Muscle of arm (tissue), 12 donors: ENCODE measurements around the gene HBS1L. TPM values are rescaled to one million over a fixed set of nuclear protein-coding genes. Genes with fewer than 3 reads are reported as not detected.
"Not testable (repeated sequence)": the region's sequence is repeated elsewhere in the genome, so short reads cannot be mapped to it uniquely, and the experiment has no call there.

Source experiments
- DNase-seq: peaks from one replicate; pipeline ENCODE4 v3.0.0-alpha.2; 2013
- polyA plus RNA-seq, 12 donors: library from polyadenylated mRNA; unstranded; fragments of 120-200 nt; gene quantifications; one replicate each; pipeline ENCODE4 v1.2.1, GENCODE V29; 2013; ENCODE audit not compliant: insufficient read length in 12 of 12

The HBS1L gene
- polyA plus RNA-seq, 12 donors, result 36.3 to 56.5 (median 52.0) TPM; not detected in 1

DNA sequence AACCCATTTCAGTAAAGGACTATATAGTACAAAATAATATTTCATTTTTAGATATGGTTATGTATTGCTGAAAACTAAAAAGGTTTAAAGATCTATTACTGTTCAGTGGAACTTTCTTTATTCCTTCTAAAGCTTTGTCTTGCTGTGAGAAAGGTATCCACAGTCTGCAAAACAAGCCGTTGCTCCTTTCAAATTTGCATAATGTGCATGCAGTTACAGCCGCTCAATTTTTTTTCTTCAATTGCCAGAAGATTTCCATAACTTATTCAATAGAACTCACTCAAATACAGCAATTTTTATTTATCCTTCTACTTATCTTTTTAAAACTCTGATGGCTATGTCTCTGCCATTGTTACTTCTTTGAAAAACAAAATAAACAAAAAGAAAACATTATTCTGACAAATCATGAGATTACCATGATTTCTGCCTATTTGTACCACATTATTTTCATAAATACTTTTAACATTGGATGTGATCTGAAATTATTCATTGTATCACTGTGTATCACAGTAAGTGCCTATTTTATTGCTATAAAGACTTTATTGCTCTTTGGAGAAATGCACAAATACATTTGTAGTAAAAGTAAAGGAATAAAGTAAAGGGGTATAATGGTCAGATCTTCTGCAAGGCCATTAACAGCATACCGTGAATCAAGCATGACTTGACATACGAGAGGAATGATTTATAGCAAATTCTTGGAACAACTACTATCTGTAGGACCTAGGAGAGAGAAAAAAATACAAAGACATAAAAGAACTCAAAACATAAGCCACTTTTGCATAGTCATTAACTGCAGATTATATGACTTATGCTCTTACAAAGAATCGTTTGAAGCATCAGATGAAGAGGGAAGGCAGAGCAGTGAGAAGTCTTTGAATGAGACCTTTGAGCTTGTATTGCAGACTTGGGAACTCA, 29.6 kb upstream of the HBS1L start:
- DNase-seq, result no peak

DNA sequence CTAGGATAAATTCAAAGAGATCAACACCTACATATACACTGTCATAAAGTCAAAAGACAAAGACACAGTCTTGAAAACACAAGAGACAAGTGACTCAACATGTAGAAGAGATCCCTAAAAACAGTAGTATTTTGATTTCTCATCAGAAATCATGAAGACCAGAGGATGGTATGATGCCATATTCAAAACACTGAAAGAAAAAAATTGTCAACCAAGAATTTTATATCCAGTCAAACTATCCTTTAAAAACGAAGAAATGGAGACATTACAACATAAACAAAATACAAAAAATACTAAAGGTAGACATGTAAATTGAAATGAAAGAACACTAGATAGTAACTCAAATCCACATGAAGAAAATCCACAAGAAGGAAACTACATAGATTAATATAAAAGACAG, 27.3 kb upstream of the HBS1L start:
- no peak for DNase-seq

DNA sequence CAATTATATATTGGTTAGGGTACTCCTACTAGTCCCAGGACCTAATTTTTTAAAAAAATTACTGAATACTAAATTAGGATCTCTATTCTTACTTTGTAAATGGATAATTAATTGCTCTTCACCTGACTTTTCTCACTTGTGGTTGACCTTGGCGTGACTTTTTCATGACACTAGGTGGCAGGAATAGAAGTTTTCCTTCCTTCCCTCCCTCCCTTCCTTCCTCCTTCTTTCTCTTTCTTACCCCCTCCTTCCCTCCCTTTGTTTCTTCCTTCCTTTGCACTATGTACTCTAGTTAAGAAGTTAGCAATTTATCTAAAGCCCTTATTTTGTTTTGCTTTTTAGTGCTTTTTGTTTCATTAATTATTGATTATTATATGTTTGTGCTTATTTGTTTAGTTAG, 20.4 kb upstream of the HBS1L start:
- DNase-seq, result no peak

DNA sequence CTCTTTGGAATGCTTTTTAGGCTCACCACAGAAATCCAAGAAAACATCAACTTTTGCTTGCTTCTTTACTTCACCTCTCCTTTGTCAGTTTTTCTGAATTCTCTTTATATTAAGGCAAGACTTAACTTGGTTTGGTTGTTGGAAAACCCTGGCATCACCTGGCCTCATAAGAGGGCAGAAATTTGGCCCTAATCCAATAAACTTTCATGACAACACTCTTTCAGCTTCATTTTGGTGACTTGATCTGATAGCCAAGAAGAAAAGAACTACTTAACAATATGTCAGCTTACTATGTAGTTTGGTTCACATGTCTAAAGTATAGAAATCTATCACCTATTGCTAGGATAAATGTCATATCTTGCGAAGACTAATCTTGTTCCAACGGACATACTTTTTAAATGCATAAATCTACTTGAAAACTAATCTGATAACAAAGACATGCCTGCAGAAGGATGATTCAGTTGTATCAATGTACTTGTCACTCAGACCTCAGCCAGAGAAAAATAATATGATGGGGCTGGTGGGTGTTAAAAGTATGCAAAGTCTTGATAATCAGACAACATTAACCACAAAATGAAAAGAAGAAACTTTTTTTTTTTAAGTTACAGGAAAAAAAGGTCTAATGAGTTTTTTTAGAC, 19.3 kb upstream of the HBS1L start:
- no peak for DNase-seq

DNA sequence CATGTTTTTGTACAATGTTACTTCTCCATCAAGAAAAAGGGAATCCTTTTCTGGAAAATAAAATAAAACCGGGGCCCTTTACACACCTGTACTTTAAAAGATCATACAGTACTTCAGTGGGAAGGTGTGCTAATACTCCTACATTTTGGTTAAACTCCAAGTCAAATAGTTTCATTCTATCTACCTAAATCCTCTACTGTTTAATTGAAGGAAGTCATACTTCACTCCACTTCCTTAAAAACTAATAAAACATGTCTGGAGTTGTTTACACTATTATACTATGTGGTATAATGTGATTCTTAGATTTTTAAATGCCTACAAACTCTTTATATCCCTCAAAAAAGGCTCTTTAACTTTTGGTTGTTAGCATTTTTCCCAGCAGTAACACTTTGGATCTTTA, 18.6 kb upstream of the HBS1L start:
- no peak for DNase-seq

DNA sequence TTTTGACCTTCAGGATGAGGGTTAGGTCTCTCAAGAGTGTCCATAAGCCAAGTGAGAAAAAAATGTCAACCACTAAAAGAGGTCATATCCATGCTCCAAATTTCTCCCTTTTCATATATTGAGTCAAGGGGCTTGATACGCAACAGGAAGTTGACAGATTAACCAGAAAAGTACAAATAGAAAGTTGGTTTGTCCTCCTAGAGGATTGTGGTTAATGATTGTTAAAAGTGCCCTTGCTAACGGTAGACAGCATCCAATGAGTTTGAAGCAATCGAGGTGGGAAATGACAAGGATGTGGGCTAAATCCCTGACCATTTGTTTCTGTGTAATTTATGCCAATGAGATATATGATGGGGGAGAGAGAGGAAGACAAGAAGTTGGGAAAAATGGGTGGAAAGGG, 18.1 kb upstream of the HBS1L start:
- DNase-seq, result no peak

DNA sequence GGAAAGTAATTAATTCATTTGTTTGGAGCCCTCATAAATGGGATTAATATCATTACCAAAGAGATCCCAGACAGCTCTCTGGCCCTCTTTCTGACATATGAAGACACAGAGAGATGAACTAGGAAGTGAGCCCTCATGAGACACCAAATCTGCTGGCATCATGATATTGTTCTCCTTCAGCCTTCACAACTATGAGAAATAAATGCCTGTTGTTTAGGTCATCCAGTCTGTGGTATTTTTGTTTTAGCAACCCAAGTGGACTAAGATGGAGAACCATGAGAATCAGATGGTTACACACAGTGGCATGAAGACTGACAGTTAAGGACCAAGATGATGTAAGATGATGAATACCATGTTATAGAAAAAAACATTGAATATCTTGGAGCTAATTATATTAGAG, 16.9 kb upstream of the HBS1L start:
- DNase-seq, result no peak

DNA sequence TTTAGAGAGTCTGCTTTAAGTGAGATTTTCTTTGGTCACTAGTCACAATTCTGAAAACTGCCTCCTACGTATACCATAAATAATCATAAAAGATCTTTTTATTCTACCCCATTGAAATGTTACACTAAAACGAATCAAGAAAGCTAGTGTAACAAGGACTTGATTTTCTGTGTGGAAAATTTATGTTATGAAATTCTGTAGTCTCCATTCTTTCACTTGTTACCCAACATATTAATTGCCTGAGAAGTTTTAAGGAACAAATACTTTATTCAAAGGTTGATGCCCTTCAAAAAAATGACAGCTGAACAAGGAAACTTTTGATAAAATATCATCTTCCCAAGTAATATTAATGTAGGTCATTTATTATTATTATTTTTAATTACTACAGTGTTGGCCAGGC, 13.3 kb upstream of the HBS1L start:
- no peak for DNase-seq

DNA sequence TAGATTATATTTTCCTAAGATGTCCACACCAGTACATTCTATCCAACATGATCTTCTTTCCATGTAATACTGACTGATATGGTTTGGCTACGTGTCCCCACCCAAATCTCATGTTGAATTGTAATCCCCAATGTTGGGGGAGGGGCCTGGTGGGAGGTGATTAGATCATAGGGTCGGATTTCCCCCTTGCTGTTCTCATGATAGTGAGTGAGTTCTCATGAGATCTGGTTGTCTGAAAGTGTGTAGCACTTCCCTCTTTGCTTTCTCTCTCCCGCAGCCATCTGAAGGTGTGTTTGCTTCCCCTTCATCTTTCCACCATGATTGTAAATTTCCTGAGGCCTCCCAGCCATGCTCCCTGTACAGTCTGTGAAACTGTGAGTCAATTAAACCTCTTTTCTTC, 12.2 kb upstream of the HBS1L start:
- no peak for DNase-seq

DNA sequence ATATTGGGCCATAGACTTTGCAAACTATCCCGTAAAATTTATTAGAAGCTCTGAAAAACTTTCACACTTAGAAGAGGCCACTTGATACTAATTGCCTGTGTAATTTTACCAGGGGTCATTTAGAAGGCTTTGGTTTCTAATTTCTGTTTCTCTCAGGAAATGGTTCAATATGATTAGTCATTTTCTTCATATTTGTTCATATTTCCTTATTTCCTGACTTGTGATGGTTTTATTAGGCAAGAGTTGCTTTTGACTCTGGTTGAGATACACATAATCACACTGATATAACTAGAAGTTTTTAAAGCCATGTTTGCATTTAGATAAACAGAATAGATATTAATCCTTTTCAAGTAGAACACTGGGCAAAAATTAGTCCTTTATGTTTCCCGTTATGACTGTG, 11.8 kb upstream of the HBS1L start:
- no peak for DNase-seq

DNA sequence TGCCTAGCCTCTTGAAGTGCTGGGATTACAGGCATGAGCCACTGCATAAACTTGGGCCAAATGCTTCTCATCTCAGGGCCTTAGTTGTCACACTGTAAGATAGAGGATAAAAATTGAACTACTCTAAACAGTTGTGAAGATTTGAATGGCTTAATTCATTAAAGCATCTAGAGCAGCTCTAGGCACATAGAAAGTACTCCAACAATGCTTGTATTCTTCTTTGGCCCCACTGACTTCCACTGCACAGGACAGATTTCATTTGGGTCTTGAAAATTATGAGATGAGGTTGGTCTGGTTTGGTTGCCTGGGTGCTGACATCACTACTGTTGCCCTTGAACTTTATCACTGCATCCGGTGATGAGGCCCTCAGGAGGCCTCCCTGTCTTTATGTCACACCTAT, 10.0 kb upstream of the HBS1L start:
- no peak for DNase-seq

DNA sequence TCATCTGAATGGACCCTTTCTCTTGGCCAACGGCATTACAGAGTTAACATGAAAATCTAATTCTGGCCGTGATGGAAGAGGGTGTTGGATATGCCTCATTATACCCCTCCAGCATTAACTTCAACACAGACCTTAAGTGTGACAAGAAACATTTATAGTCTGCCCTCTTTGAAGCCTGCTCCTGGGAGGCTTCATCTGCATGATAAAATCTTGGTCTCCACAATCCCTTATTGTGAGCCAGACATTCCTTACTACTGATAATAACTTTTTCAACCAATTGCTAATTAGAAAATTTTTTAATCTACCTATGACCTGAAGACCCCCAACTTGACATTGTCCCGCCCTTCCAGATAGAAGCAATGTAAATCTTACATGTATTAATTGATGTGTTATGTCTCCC, 9.3 kb upstream of the HBS1L start:
- DNase-seq, result no peak

DNA sequence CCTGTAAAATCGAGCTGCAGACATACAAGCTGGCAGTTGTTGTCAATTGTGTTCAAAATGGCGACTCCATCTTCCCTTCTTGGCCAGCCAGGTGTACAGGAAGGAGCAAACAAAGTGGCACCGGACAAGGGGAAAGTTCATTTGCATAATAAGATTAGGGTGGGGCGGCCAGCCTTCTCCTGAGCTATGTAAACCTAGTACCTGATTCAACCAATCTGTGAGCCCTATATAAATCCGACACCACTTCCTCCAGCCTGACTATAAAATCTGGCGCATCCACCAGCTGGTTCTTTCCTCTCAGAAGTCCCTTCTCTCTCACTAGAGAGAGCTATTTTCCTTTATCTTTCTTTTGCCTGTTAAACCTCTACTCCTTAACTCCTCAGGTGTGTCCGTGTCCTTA, 8.1 kb upstream of the HBS1L start:
- DNase-seq, result no peak

DNA sequence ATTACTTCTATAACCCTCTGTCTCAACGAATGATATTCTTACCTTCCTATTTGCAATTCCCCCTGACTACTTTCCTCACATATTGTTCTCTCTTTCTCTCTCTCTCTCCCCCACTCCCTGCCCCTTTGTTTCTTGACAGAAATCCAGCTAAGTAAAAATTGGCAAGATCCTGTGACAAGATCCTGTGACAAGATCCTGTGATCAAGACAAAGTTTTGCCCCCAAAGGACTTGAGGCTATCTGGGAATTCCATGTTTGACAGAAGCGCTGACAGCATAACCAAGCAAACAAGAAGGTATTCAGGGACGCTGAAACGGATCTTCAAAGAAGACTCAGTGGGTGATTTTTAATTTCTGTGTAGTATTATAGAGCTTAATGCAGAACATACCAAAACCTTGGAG, 5.5 kb upstream of the HBS1L start:
- no peak for DNase-seq

DNA sequence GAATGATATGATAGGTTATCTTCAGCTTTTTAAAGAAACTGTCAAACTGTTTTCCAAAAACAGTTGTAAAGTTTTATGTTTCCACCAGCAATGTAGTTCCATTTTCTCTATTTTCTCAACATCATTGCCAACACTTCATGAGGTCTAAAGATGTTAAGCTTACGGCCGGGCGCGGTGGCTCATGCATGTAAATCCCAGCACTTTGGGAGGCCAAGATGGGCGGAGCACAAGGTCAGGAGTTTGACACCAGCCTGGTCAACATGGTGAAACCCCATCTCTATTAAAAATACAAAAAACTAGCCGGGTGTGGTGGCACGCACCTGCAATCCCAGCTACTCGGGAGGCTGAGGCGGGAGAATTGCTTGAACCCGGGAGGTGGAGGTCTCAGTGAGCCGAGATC, 3.7 kb upstream of the HBS1L start:
- not testable (repeated sequence) for DNase-seq

DNA sequence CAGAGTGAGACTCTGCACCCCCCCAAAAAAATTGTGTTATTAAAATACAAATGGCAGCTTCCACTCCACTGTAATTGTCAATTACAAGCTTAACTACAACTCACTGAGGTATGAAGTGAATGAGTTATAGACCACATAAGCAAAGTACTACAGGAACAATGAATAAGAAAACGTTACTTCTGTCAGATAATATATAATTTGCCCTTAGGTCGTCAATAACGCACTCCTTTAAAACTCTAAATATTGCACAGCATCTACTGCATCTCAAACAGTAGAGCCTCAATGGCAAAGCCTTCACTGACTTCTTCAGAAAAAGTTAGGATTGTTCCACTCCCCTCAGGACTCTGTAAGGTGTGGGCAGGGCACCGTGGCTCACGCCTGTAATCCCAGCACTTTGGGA, 2.0 kb upstream of the HBS1L start:
- DNase-seq, result no peak

DNA sequence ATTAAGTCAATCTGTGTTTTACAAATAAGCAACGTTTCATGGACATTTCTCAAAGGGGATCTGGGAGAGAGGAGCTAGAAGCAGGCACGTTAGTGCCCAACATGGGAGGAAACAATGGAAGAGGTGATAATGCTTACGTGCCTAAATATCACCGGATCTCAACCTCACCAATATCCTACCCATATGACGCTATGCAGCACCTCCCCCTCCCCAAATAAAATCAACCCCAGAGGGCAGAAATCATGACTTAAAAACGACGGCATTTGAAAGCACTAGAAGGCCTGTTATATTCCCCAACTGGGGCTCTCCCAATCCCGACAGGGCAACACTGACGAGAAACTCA, 425 bp downstream of the HBS1L start:
- no peak for DNase-seq

DNA sequence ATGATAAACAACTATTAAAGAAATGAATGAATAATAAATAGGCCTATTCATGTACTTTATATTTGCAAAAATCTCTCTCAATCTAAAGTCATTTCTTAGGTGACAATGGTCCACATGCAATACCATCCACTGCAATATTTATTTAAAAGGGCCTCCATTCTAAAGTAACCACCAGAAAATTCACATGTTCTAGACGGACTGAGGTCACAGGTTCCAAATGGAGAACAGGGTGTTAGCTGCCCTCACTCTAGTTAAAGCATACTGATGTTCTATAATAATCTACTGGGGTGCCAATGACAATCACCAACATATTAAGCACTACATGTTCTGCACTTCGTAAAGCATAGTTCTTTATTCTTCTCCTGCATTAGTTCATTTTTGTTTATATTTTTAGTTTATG, 1.2 kb downstream of the HBS1L start:
- no peak for DNase-seq

DNA sequence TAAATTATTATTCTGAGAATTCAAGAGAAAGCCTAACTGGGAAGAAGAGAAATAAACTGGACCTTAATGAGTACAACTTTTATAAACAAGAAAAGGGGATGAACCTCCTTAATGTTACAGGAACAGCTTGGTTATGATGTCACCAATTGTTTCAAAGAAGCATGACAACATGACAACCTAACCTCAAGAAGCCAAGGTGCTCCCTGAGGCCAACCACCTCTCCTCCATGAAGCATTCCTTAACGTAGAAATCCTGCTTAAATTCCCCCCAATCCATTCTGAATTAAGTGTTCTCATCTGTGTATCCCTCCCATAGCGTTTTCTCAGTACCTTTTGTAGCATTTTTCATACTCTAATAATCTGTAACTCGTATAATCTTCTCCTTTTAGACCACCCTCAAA, 1.7 kb downstream of the HBS1L start:
- DNase-seq, result no peak

DNA sequence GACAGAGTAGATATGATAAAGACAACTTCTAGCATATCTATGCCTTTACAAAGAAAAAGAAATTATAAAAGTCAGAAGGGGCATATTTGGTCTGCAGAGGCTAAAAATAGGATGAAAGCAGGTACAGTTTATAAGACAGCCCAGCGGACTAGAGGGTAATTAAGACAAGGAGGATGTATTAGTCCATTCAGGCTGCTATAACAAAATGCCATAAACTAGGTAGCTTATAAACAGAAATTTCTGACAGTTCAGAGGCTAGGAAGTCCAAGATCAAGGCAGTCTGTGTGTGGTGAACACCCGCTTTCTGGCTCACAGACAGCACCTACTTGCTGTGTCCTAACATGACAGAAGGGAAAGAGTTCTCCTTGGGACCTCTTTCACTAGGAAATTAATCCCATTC, 5.7 kb downstream of the HBS1L start:
- no peak for DNase-seq

DNA sequence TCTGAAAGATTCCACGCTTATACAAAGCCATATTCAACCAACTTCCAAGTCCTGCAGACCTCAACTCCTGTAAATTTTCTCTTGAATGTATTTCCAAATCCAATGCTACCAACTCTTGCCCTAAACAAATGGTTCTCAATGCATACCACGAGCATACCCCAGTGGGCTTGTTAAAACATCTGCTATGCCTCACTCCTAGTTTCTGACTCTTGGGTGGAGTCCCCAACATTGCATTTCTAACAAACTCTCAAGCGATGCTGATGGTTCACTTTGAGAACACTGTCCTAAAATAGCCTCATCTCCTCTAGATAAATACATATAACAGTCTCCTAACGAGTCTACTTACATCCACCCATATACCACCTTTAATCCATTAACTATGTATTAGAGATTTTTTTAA, 7.3 kb downstream of the HBS1L start:
- DNase-seq, result no peak

DNA sequence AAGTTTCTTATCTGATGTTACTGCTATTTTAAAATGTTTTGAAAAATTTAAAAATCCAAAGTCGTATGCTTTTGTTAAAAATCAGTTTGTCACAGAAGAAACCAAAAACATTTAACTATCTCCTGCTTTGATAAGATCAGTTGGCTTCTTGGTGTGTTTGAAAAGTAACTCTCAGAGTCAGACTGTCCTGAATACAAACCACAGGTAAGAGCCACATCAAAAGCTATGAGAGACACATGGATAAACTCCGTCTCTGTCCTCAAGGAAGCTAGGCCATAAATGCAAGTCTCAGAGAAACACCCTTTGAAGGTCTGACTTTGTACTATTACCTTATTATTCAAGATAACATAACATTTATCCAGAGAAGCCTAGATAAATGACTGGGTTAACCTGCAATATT, 7.7 kb downstream of the HBS1L start:
- no peak for DNase-seq

DNA sequence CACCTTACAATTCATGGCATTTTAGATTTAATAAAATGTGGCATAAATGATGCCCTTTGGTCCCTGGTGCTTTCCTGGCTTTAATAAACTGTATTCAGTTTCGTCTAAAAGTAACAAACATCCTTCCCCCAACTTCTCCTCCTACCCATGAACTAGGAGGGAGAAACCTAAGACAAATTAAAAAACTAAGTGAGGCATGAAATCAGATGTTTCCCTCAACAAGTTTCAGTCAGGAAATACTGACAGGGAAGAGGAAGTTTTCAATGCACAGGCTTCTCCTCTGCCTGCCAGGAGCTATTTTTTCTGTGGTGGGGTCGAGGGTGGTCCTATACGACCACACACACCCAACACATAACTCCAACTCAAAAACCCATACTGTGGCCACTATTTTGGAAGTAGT, 10.0 kb downstream of the HBS1L start:
- DNase-seq, result no peak

DNA sequence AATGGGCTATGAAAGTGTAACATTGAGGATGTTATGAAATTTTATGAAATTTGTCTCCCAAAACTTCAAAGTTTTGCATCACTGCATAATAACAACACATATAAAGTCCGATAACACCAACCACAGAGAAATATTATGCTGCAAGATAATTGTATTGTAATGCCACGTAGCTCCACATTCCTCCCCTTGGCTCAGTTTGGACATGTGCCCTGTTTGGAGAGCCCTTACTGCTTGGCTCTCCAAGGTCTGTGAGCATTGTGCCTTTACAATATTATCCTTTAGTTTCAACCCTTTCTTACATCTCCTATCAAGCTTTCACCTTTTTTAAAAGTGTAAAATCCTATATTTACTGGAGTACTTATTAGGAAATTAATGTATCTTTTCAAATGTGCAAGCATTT, 10.8 kb downstream of the HBS1L start:
- no peak for DNase-seq
